ENCODE measurements around the gene ELK3.

ELK3 gene

GRCh38 chr12:96237035-96237434 is 42.9 kb downstream of the ELK3 start:
- no peak for DNase-seq

GRCh38 chr12:96237465-96238077 is 43.4 kb downstream of the ELK3 start:
- DNase-seq = peak; percentile 71

GRCh38 chr12:96238336-96239047 is 44.3 kb downstream of the ELK3 start:
- no peak for DNase-seq

GRCh38 chr12:96239711-96240635 is 45.8 kb downstream of the ELK3 start:
- no peak for DNase-seq

- DNase-seq = no peak
Measured at GRCh38 chr12:96240656-96241055, 46.5 kb downstream of the ELK3 start.

- DNase-seq = no peak
Measured at GRCh38 chr12:96241431-96241830, 47.3 kb downstream of the ELK3 start.

- DNase-seq = peak; percentile 51
Measured at GRCh38 chr12:96241846-96242256, 47.7 kb downstream of the ELK3 start.

- no peak for DNase-seq
Measured at GRCh38 chr12:96242597-96242996, 48.4 kb downstream of the ELK3 start.

DNA sequence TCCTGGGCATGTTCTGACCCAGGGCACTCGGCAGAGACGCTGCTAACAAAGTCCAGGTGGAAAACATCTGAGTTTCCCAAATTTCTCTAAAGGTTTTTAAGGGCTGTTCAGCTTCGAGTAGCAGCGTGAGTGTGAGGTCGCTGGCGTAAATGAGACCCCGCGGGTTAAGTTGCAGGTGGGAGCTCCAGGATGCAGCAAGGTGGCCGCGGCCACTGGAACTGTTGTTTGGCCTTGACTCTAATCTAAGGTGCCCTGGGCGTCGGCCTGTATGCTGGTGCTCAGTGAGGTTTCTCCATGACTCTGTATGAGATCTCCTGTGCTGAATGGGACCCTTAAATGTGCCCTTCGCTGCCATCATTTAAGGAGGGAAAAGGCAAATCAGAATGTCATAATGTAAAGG is 50.7 kb downstream of the ELK3 start:
- no peak for DNase-seq

- no peak for DNase-seq
Measured at GRCh38 chr12:96246926-96247505, 52.8 kb downstream of the ELK3 start.

DNA sequence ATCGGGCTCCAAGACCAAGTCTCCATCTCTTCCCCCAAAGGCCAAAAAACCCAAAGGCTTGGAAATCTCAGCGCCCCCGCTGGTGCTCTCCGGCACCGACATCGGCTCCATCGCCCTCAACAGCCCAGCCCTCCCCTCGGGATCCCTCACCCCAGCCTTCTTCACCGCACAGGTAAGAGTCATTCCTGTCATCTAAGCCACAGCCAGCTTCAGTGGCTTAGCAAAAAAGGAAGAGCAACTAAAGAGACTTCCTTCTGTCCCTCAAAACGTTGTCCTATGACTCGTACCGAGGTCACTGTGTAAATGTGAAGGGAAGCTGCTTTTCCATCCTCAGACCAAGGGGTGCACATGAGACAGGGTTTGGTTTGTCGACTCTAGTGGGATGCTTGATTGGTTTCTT is 53.4 kb downstream of the ELK3 start:
- peak; percentile 31 for DNase-seq

GRCh38 chr12:96248136-96248931 is 54.2 kb downstream of the ELK3 start:
- DNase-seq = no peak

- DNase-seq = no peak
Measured at GRCh38 chr12:96249196-96250118, 55.3 kb downstream of the ELK3 start.

DNA sequence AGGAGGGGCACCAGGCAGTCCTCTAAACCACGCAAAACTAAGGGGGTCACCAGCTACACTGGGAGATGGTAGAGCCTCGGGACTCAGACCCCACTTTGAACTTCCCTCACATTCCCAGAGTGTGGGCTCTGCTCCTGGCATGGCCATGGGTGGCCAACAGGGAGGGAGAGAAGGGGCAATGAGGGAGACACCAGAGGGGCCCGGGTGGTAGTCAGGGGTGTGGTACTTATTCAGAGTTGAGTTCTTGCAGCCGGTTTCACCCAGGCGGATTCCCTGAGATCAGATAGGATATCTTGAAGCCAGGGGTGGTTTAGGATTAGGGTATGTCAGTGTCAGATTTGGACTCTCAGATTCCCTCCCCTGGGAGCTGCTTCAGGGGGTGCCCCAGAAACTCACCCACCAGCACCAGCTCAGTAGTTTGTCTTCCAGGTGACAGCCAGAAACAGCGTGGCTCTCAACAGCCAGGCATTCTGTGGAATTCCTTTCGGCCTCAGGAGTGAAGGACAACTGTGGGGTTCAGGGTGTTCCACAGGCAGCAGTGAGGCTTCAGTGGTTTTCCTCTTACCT is 56.0 kb downstream of the ELK3 start:
- no peak for DNase-seq

- no peak for DNase-seq
Measured at GRCh38 chr12:96255077-96255476, 60.9 kb downstream of the ELK3 start.

- DNase-seq = no peak
Measured at GRCh38 chr12:96256672-96257361, 62.6 kb downstream of the ELK3 start.

- no peak for DNase-seq
Measured at GRCh38 chr12:96257550-96258103, 63.5 kb downstream of the ELK3 start.

DNA sequence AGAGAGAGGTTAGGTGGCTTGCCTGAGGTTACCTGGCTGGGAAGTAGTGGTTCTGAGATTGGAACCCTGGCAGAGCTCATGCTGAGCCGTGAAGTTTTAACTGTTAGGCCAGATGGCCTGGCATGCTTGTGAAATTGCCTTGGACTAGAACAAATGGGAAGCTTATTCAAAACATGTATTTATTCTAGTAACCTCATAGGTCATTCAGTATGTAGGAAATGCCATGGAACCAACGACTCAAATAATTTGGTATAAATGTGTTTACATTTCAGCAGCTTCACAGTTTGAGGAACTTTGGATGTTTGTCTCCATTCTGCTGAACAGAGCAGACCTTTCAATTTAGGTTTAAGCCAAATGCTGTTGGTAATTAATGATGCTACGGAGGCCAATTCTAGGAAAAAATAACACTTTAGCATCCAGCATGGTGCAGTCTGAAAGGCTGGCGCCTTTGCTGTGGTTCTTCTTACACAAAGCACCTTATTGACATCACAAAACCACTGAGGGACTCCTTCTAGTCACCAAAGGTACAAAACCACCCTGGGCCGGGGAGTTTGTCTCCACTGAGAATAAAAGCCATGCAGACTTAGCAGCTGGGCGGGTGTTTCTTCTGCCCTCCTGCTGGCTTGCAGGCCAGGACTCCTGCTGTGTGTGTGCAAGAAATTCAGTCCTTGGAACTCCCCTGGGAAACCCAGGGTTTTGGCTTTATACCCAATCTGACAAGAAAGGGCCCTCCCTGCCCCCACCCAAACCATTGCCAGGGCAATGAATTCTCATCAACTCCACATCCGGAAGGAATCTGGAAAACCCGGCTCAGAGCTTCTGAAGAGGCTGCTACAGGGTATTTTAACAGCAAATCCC is 64.2 kb downstream of the ELK3 start:
- no peak for DNase-seq

DNA sequence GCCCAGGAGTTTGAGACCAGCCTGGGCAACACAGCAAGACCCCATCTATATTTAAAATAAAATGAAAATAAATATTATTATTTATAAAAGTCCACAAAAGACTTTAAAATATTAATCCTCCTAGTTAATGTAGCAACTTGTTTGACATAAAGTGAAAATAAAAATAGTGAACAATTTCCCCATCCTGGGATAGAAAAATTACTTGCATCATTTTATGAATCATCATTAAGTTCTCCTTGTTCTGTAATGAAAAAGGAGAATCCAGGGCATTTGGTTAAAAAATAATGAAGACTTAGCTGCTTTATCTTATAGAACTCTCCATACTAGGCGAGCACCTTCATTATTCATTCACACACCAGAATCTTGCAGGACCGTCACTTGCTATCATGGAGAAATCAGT is 66.1 kb downstream of the ELK3 start:
- no peak for DNase-seq

All from stimulated activated CD4-positive, alpha-beta T cell treated with anti-CD3 and anti-CD28 coated beads, Interleukin-15, amount 100 ng/mL, for 24 hours (primary cell).